Neuronal stem cell (in vitro differentiated cells): ENCODE results near the gene SLC5A4. TPM values are rescaled to one million over a fixed set of nuclear protein-coding genes. Genes with fewer than 3 reads are reported as not detected.

Source experiments
- small RNA-seq: library from polyadenylated mRNA; stranded (forward); fragments of <200 nt; extraction: miRNeasy Mini kit (QIAGEN cat#:217004); gene quantifications from one replicate; pipeline ENCODE3, GENCODE V24; 2013; ENCODE audit not compliant: insufficient read depth

The SLC5A4 gene

Small RNA genes lying within 50 kb of the gene (small RNA-seq; reads per million reads assigned to genes)
- not detected for gene RF02171
